GM06990 (cell line): ENCODE data around the gene TEAD1.
"Not testable (repeated sequence)": the region's sequence is repeated elsewhere in the genome, so short reads cannot be mapped to it uniquely, and the experiment has no call there.

Source experiments
- DNase-seq: peaks from one replicate; pipeline ENCODE4 v3.0.0-alpha.2; 2011; ENCODE audit not compliant: insufficient read length; ENCODE audit errors: extremely low read depth
- H3K27me3 ChIP-seq: replicated peaks from 2 replicates; pipeline ENCODE4 v1.6.0; 2011; ENCODE audit warnings: low read length; ENCODE audit not compliant: control insufficient read depth, insufficient read depth
- H3K36me3 ChIP-seq: 2 replicates; pipeline ENCODE4 v1.5.1; 2011; ENCODE audit warnings: low read length; ENCODE audit not compliant: control insufficient read depth, insufficient read depth
- H3K4me3 ChIP-seq: replicated peaks from 2 replicates; pipeline ENCODE4 v1.5.1; 2011; ENCODE audit warnings: low read depth, mild to moderate bottlenecking, control low read depth, low read length
- CTCF ChIP-seq: IDR thresholded peaks from 2 replicates; pipeline ENCODE4 v1.5.1; 2011; ENCODE audit warnings: low read length, control low read depth, mild to moderate bottlenecking, inconsistent platforms; ENCODE audit not compliant: insufficient read depth, poor library complexity, severe bottlenecking

Gene TEAD1

GRCh38 chr11:12876340-12876739, 202.1 kb downstream of the TEAD1 start:
- no peak for DNase-seq
- Histone ChIP-seq H3K27me3 (no peaks in the 10 kb centered on the region; the same call in 1 of the 2 replicates), H3K36me3 (no peaks in the 10 kb centered on the region), H3K4me3 (no peak overlapping the region)
- no peak for TF ChIP-seq CTCF

DNA sequence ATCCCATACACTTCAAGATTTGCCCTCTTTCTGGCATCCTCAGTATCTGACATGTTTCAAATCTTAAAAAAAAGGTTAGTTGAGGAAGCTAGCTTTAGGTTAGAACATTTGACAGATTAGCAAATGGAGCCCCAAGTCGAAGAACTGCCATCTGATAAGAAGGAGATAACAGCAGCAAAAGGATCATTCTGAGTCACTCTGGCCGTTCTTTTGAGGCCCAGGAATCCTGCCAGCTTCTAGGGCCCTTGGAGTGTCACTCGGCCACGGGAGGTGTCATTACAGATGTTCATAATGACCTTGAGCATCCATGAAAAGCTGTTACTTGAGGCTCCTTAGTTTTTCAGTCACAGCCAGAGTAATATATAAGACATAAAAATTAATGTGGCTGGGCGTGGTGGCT, 202.8 kb downstream of the TEAD1 start:
- TF ChIP-seq CTCF = no peak
- peaks cover 2% of the 10 kb centered on the region for H3K27me3 ChIP-seq
- no peak for DNase-seq
- H3K36me3 ChIP-seq = no peaks in the 10 kb centered on the region
- no peak overlapping the region for H3K4me3 ChIP-seq

DNA sequence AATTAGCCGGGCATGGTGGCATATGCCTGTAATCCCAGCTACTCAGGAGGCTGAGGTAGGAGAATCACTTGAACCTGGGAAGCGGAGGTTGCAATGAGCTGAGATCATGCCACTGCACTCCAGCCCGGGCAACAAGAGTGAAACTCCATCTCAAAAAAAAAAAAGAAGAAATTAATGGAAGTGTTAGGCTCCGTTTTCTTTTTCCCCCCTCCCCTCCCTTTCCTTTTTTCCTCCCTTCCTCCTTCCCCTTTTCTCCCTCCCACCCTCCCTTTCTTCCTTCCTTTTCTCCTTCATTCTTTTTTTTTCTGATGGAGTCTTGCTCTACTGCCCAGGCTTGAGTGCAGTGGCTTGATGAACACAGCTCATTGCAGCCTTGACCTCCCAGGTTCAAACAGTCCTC, 203.3 kb downstream of the TEAD1 start:
- not testable (repeated sequence) for H3K36me3 ChIP-seq, H3K27me3 ChIP-seq, DNase-seq

DNA sequence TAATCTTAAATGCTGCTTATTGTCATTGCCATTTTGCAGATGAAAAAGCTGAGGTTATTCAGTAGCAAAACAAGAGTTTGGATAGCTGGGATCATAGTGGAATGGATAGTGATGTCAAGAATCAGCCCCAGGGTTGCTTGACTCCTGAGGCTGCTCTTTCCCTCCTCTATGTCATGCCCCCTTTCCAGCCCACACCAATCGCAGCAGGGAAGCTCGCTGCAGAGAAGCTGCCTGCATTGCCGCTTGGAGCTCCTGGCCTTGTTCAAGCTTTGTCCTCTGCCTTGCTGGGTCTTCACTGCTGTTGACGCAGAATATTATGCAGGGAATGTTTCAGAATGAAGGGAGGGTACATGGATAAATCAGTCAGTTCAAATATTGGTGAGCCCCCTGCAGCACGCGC, 206.1 kb downstream of the TEAD1 start:
- H3K36me3 ChIP-seq = no peaks in the 10 kb centered on the region
- TF ChIP-seq CTCF = no peak
- no peak overlapping the region for H3K4me3 ChIP-seq
- H3K27me3 ChIP-seq = peaks cover 4% of the 10 kb centered on the region
- DNase-seq = no peak

More for the DNA sequence above, 203.3 kb downstream of the TEAD1 start:
- H3K4me3 ChIP-seq = not testable (repeated sequence)

GRCh38 chr11:12882670-12883069, 208.4 kb downstream of the TEAD1 start:
- H3K27me3 ChIP-seq = peaks cover 4% of the 10 kb centered on the region
- H3K36me3 ChIP-seq = no peaks in the 10 kb centered on the region
- TF ChIP-seq CTCF = no peak
- no peak overlapping the region for H3K4me3 ChIP-seq
- DNase-seq = no peak

- DNase-seq = no peak
- H3K27me3 ChIP-seq = peaks cover 4% of the 10 kb centered on the region
- no peaks in the 10 kb centered on the region for H3K36me3 ChIP-seq
- TF ChIP-seq CTCF = no peak
- no peak overlapping the region for H3K4me3 ChIP-seq
Measured at GRCh38 chr11:12884751-12885318, 210.6 kb downstream of the TEAD1 start.
